Non-pigmented ciliary epithelial cell (primary cell): ENCODE results near the gene UBE2F.
"Not testable (repeated sequence)": the region's sequence is repeated elsewhere in the genome, so short reads cannot be mapped to it uniquely, and the experiment has no call there.

ENCODE experiments used
- DNase-seq: peaks from one replicate; pipeline ENCODE4 v3.0.0-alpha.2; 2010; ENCODE audit warnings: low read depth

The UBE2F gene

GRCh38 chr2:237944302-237944701 lies 22.5 kb upstream of the UBE2F start:
- no peak for DNase-seq

- DNase-seq, result no peak
These were observed 20.4 kb upstream of the UBE2F start for GRCh38 chr2:237946423-237946822.

DNA sequence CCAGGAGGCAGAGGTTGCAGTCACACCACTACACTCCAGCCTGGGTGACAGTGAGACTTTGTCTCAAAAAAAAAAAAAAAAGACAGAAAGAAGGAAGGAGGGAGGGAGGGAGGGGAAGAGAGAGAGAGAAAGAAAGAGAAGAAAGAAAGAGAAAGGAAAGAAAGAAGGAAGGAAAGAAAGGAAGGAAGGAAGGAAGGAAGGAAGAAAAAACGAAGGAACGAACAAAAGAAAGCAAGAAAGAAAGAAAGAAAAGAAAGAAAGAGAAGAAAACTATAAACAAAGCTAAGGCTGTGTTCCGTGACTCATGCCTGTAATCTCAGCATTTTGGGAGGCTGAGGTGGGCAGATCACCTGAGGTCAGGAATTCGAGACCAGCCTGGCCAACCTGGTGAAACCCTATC lies 15.5 kb upstream of the UBE2F start:
- DNase-seq, result not testable (repeated sequence)

DNA sequence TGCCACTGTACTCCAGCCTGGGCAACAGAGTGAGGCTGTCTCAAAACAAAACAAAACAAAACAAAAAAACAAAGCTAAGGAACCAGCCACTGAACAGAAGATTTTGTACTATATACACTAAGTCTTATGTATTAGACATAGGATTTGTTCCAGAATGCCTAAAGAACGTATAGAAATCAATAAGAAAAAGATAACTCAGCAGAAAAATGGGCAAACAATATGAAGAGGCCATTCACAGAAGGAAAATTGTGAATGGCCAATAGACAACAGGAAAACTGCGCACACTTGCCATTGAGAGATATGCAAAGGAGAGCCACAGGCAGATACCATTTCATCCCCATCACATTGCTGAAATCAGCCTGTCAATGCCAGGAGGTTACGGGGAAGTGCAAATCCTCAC lies 14.9 kb upstream of the UBE2F start:
- DNase-seq, result no peak

DNA sequence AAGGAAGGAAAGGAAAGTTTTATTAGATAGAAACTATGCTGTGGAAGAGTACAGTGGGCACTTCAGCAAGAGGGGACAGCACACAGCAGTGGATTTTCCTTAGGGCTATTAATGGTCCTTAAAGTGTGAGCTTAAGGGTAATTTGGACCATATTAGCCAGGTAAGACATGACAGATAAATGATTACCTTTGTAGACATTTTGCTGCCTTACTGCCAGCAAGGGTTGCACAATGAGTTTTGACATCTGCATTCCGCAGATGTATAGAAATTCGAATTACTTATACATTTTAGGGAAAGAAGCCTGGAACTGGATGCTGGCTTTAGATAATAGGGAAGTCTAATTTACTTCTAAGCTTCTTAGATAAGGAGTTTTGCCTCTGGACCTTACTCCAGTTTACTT lies 14.0 kb upstream of the UBE2F start:
- DNase-seq, result no peak

DNA sequence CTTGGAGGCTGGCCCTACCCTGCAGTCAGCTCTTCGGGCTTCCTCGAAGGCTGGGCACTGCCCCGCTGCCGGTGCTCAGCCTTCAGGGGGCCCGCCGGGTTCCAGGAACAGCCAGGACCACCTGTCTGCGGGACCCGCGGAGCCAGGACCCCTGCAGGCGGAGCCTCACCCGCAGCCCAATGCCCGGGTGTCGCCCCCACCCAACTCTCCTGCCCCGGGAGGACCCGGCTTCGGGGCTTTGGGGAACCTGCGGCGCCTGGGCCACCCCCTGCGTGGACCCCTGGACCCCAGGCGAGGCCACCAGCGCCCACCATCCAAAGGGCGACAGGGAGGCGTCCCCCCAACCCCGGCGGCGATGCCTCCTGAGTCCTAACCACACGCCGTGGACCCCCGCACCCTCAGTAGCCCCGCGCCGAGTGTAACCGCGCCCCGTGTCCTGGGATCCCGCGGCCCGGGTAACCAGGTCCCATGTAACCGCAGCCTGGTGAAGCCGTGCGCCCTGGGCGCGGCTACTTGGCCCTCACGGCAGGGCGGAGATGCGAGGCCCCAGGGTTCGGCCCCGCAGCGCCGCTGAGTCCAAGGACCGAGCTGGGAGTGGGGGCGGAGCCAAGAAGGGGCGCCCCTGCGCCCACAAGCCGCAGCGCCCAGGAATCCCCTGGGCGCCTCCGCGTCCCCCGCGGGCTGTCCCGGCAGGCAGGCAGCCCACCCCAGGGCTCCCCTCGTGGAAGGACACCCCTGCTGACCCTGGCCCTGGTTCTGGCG lies 11.0 kb upstream of the UBE2F start:
- DNase-seq, result no peak

- no peak for DNase-seq
These were observed 10.4 kb upstream of the UBE2F start for GRCh38 chr2:237956402-237956736.

- no peak for DNase-seq
These were observed 5.2 kb upstream of the UBE2F start for GRCh38 chr2:237961637-237962036.

DNA sequence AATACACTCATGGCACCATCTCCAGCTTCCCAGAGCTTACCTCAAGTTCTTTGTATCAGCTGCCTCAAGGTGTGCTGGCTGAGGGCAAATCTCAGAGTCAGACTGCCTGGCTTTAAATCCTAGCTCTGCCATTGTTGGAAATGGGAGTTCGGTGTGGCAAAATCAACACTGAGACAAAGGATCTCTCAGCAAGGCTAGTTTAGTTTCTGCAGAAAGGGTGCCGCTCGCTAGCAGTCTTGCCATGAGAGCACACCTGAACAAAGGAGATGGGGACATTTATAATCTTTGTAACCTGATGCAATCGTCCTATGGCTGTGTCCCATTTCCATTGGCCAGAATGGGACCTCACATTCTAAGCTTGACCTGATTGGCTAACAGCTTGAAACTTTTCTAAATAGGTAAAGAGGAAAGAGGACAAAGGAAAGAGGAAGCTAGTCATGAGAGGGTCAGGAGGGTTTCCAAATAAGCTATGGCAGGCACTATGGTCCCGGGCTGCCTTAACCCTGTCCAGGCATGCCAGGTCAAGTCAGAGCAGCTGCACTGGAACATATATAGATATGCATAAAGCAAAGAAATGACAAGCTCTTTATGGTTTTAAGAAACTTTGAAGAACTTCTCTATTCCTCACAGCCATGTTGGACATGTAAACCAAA lies 4.3 kb upstream of the UBE2F start:
- no peak for DNase-seq

GRCh38 chr2:237963490-237963991 lies 3.3 kb upstream of the UBE2F start:
- DNase-seq, result not testable (repeated sequence)

DNA sequence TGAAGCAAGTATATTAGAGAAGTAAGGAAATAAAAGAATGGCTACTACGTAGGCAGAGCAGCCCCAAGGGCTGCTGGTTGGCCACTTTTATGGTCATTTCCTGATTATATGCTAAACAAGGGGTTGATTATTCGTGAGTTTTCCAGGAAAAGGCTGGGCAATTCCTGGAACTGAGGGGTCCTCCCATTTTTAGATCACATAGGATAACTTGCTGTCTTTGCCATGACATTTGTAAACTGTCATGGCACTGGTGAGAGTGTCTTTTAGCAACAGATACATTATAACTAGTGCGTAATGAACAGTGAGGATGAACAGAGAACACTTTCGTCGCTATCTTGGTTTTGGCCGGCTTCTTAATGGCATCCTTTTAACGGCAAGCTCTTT lies 2.6 kb upstream of the UBE2F start:
- no peak for DNase-seq

DNA sequence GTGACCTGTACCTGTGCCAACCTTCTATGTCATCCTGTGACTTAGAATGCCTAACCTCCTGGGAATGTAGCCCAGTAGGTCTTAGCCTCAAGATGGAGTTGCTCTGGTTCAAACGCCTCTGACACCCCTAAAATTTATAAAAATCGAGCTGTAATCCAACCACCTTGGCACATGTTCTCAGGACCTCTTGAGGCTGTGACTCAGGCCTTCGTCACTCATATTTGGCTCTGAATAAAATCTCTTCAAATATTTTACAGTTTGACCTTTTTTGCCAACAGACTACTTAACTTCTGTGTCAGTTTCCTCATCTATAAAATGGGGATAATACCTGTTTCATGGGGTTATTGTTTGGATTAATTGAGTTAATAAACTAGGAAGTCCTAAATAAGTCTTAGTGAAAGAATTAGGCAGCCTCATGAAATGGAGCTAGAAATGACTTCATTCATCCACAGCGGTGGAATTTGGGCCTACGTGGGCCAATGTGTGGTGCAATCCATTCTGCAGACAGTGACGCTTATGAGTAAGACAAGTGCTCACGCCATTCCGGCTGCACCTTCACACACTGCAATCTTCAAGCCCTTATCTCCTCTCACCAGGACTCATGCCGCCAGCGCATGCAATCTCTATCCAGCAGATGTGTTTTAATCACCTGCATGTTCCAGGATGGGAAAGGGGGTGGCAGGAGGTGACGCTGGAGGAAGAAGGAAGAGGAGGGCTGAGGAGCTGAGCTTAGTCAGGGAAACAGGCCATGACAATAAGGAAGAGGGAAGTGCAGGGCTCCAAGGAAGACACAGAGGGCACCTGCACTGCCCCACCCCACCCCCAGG lies 2.0 kb upstream of the UBE2F start:
- peak; percentile 9 for DNase-seq

GRCh38 chr2:237965844-237966243 lies 970 bp upstream of the UBE2F start:
- DNase-seq, result not testable (repeated sequence)

- no peak for DNase-seq
These were observed 607 bp upstream of the UBE2F start for GRCh38 chr2:237966250-237966564.

- DNase-seq, result no peak
These were observed 693 bp downstream of the UBE2F start for GRCh38 chr2:237967463-237967951.

DNA sequence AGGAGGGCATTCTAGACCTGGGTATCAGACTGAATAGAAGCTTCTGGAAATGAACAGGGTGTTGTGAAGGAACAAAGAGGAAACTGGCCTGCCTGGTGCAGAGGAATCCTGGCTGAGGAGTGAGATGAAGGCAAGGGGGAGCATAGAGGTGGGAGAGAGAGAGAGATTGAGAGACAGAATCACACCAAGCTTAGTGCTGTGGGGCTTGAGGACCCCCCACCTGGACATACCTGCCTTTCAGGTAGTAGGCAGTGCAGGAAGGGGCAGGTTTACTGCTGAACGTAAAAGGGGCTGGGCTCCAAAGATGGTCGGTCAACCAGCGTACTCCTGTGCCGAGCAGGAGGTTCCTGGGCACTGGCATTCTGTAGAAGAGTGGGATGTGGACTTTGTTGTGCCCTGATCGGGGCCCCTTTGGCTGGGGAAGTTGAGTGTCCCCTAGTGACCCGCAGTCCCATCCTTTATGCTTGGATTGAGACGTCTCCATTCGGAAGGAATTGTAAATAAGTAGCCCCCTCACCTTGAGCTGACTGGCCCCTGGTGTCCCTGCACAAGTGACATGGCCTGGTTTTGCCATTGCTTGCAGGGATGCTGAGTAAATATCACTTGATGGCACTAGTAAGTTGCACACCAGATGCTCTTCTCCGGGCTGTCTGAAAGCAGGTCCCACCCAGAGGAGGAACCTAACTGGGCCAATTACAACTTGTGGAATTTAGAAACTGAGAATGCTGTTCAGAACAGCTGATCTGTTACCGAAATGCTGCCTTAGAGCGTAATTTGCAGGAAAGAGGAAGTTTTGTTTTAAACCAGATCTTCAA lies 1.4 kb downstream of the UBE2F start:
- DNase-seq, result peak; percentile 10

- DNase-seq, result no peak
These were observed 4.8 kb downstream of the UBE2F start for GRCh38 chr2:237971661-237972060.

DNA sequence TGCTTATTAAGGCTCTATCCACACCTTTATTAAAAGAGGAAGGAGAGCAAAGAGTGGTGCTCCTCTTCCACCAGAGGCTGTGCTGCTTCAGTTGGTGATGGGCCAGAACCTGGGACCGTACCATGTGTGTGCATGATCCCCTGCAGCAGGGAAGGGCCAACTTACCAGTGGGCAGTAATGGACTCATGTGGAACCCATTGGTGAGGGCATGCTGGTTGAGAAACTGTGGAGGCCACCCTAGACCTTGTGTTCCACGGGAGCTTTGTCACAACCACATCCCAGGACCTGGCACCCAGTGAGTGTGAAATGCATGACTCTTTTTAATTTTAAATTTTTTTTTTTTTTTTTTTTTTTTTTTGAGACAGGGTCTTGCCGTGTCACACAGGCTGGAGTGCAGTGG lies 5.4 kb downstream of the UBE2F start:
- DNase-seq, result no peak

GRCh38 chr2:237972936-237973335 lies 6.1 kb downstream of the UBE2F start:
- no peak for DNase-seq

GRCh38 chr2:237977380-237977779 lies 10.6 kb downstream of the UBE2F start:
- DNase-seq, result no peak

GRCh38 chr2:237978058-237978712 lies 11.4 kb downstream of the UBE2F start:
- DNase-seq, result no peak
